GM12878 (cell line): Measurements from ENCODE around the gene PIK3R3. TPM values are rescaled to one million over a fixed set of nuclear protein-coding genes. Genes with fewer than 3 reads are reported as not detected.

Source experiments
- ATAC-seq: fragments of 200-7000 bp; cut with Tn5 transposase; 3 replicates; pipeline ENCODE4 v1.9.1; 2020; ENCODE audit warnings: mild to moderate bottlenecking, moderate library complexity
- BruUV-seq: library from RNA; stranded (reverse); fragments of 400-500 nt; replicated peaks from 2 replicates; lab custom pipeline; 2021; lab: Mats Ljungman, UMichigan
- CTCF ChIA-PET: fragments of 300-600 bp; sonication (Branson Sonifier 250); formaldehyde crosslinking; extraction: SDS; loops from one replicate; lab custom pipeline; 2021; ENCODE audit warnings: inconsistent platforms; lab: Yijun Ruan, JAX
- POLR2A ChIA-PET: fragments of 350-600 bp; formaldehyde crosslinking; extraction: SDS; loops from one replicate; lab custom pipeline; 2021; ENCODE audit warnings: inconsistent platforms; lab: Charles Lee
- RAD21 ChIA-PET: fragments of 300-600 bp; sonication (Branson Sonifier 250); formaldehyde crosslinking; loops from one replicate; lab custom pipeline; 2023; ENCODE audit warnings: antibody characterized with exemption; ENCODE audit not compliant: unreplicated experiment; lab: Charles Lee
- SMC1A ChIA-PET: fragments of 300-600 bp; sonication (Branson Sonifier 250); formaldehyde crosslinking; loops from one replicate; lab custom pipeline; 2023; ENCODE audit not compliant: unreplicated experiment, uncharacterized antibody; lab: Charles Lee
- DNase-seq: peaks from one replicate; pipeline ENCODE4 v3.0.0-alpha.2; 2011; ENCODE audit warnings: low read depth, low spot score
- FAIRE-seq: peaks from 3 replicates; lab custom pipeline; 2011; peaks lifted over from hg19 to GRCh38; lab: Jason Lieb, UNC
- H2AFZ ChIP-seq: 2 replicates; pipeline ENCODE4 v1.6.0; 2011; ENCODE audit warnings: low read depth, low read length, control low read depth; ENCODE audit not compliant: control insufficient read depth
- H3K27ac ChIP-seq: 2 replicates; pipeline ENCODE4 v1.5.1; 2011; ENCODE audit warnings: control low read depth; ENCODE audit not compliant: control insufficient read depth, insufficient read depth
- H3K27me3 ChIP-seq, 2 experiments: replicated peaks in 1 of 2; 2 replicates each; pipeline versions ENCODE4 v1.6.0 to v1.6.1; 2011; ENCODE audit warnings: low read length in 1 of 2; ENCODE audit not compliant: control insufficient read depth in 2 of 2, insufficient read depth in 2 of 2
- H3K36me3 ChIP-seq, 2 experiments: 2 replicates each; pipeline ENCODE4 v1.5.1; 2011; ENCODE audit warnings: low read length in 1 of 2; ENCODE audit not compliant: control insufficient read depth in 2 of 2, insufficient read depth in 2 of 2
- H3K4me1 ChIP-seq: 2 replicates; pipeline ENCODE4 v1.6.1; 2011; ENCODE audit warnings: mild to moderate bottlenecking, low read length, moderate library complexity, mixed read lengths; ENCODE audit not compliant: control insufficient read depth, insufficient read depth
- H3K4me2 ChIP-seq: 2 replicates; pipeline ENCODE4 v1.6.0; 2011; ENCODE audit warnings: control low read depth; ENCODE audit not compliant: control insufficient read depth, insufficient read depth
- H3K4me3 ChIP-seq: fragments of 200-600 bp; sonication (generic); 2 replicates; pipeline ENCODE4 v1.5.1; 2016
- H3K79me2 ChIP-seq: 2 replicates; pipeline ENCODE4 v1.6.0; 2011; ENCODE audit warnings: low read length; ENCODE audit not compliant: control insufficient read depth, insufficient read depth
- H3K9ac ChIP-seq: 2 replicates; pipeline ENCODE4 v1.8.0; 2011; ENCODE audit warnings: low read length, control low read depth, mixed read lengths; ENCODE audit not compliant: control insufficient read depth, insufficient read depth
- H3K9me3 ChIP-seq: replicated peaks from 3 replicates; pipeline ENCODE4 v1.5.1; 2011; ENCODE audit warnings: mild to moderate bottlenecking, low read length; ENCODE audit not compliant: control insufficient read depth, insufficient read depth
- H4K20me1 ChIP-seq: 2 replicates; pipeline ENCODE4 v1.6.0; 2011; ENCODE audit not compliant: control insufficient read depth, insufficient read depth
- BMI1 ChIP-seq: fragments of 450-650 bp; IDR thresholded peaks from 2 replicates; pipeline ENCODE4 v1.6.1; 2016; ENCODE audit warnings: mild to moderate bottlenecking, moderate library complexity, borderline replicate concordance
- NR2C1 ChIP-seq: fragments of 450-650 bp; IDR thresholded peaks from 2 replicates; pipeline ENCODE4 v1.6.1; 2017; ENCODE audit warnings: antibody characterized with exemption, mild to moderate bottlenecking, moderate library complexity
- PAX5 ChIP-seq: IDR thresholded peaks from 2 replicates; pipeline ENCODE4 v1.6.1; 2011; ENCODE audit warnings: low read depth, low read length, borderline replicate concordance
- POLR2A ChIP-seq: IDR thresholded peaks from 2 replicates; pipeline ENCODE4 v1.6.1; 2011; ENCODE audit warnings: low read depth, mild to moderate bottlenecking, low read length
- POLR2AphosphoS5 ChIP-seq: IDR thresholded peaks from 2 replicates; pipeline ENCODE4 v1.6.1; 2011; ENCODE audit warnings: mild to moderate bottlenecking, low read length, inconsistent platforms
- WGBS: methylation state at CpG from one replicate; pipeline ENCODE4 v1.1.6; 2016; ENCODE audit warnings: low lambda C conversion rate; ENCODE audit not compliant: insufficient replicate concordance, insufficient coverage; ENCODE audit errors: missing lambda C conversion rate; 5-methylcytosine and 5-hydroxymethylcytosine counted together
- in situ Hi-C: fragments of 300-500 bp; cut with MboI; formaldehyde crosslinking; loops from 9 replicates; pipeline ENCODE4 v1.14.3; 2018; ENCODE audit warnings: mixed read lengths
- intact Hi-C: fragments of 100-400 bp; cut with micrococcal nuclease; formaldehyde crosslinking; loops from one replicate; pipeline ENCODE4 v1.14.2; 2022; ENCODE audit not compliant: unreplicated experiment
- polyA plus RNA-seq, 11 experiments: library from polyadenylated mRNA; depleted of rRNA in 4 of 11; unstranded in 6 of 11; stranded (reverse) in 5 of 11; fragments of >200 nt; fragmentation: Nextera tagmentation in 4 of 11; fragmentation: Illumina TruSeq in 1 of 11; extraction: Ambion mirVana in 4 of 11; extraction: Trizol in 1 of 11; gene quantifications; 1 replicate in 1 of 11; 2 replicates in 10 of 11; pipeline versions ENCODE4 v1.2.1 to v1.2.3, GENCODE V29; 2011 to 2016; ENCODE audit warnings: inconsistent platforms in 2 of 11, missing spikeins in 2 of 11, low read depth in 1 of 11
- total RNA-seq, 4 experiments: library from RNA; depleted of rRNA in 3 of 4; stranded (reverse); fragments of >200 nt in 3 of 4; fragmentation: Illumina TruSeq in 1 of 4; extraction: Trizol in 1 of 4; gene quantifications; 2 replicates each; pipeline versions ENCODE4 v1.2.1 to v1.2.3, GENCODE V29; 2013 to 2021
- TF ChIP-seq, protein P1 (sequence below), 3 experiments: IDR thresholded peaks in 2 of 3; conservative IDR thresholded peaks in 1 of 3; 2 replicates each; pipeline ENCODE4 v1.5.1; 2011; ENCODE audit warnings: low read depth in 3 of 3, low read length in 3 of 3, mild to moderate bottlenecking in 3 of 3, control low read depth in 2 of 3, moderate library complexity in 2 of 3, inconsistent platforms in 1 of 3, mixed read lengths in 1 of 3; ENCODE audit not compliant: control insufficient read depth in 2 of 3, insufficient read depth in 1 of 3; ENCODE audit errors: extremely low read depth in 1 of 3
- TF ChIP-seq, protein P2 (sequence below): fragments of 450-650 bp; formaldehyde crosslinking; IDR thresholded peaks from 2 replicates; pipeline ENCODE4 v1.4.0; 2022; ENCODE audit warnings: mild to moderate bottlenecking, moderate library complexity
- TF ChIP-seq, protein P3 (sequence below): IDR thresholded peaks from 2 replicates; pipeline ENCODE4 v1.6.1; 2012; ENCODE audit warnings: low read depth, low read length, improper control_type of control experiment
- TF ChIP-seq, protein P4 (sequence below): fragments of 450-650 bp; conservative IDR thresholded peaks from 2 replicates; pipeline ENCODE4 v1.6.1; 2017; ENCODE audit warnings: mild to moderate bottlenecking, moderate library complexity
- TF ChIP-seq, protein P5 (sequence below): fragments of 450-650 bp; IDR thresholded peaks from 2 replicates; pipeline ENCODE4 v1.6.1; 2018; ENCODE audit warnings: borderline replicate concordance, mild to moderate bottlenecking; ENCODE audit not compliant: partially characterized antibody

PIK3R3 gene
- total and polyA plus RNA-seq, 10 of the 15 experiments (the other 5 are each of a cell fraction or from before 2014, with no cell fraction given): 4.8 to 27.0 (median 19.8) TPM

DNA sequence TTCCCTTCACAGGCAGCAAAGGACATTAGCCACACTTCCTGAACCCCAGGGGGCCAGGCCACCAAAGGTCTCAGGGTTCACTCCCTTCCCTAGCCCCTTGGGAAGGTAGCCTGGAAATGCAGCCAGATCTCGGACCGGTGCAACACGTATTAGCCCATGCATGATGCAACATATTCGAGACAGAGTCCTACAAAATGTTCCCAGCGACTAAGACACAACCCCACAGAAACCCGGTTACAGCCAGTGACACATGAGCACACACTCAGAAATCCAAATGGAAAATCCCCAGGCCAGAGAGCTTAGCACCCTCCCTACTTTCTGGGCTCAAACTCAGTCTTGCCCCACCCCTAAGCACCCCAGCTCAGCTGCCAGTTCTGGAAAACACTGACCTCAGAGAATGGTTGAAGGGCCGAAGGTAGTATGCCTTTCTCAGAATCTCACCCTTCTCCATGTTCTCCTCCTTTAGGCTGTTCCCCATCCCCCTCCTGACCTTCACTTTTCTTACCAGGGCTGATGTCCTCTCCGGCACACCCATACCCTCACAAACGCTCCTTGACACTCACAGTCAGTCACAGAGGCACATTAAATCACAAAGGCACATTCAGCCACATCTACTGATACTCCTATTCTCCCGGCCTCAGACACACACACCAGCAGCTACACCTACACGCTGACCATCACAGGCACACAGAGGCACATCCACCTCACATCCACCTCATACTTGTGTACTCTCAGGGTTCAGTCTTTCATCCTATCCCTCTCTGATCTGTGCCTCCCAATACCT lies 42.2 kb upstream of the PIK3R3 start, which contains the start of gene TSPAN1:
Gene TSPAN1, plus strand, starts transcription at position 640 of the 784 bp plus-strand sequence. CDS start 6,021 bp downstream, outside the sequence.
- intact Hi-C loops: no loop called here
- 82% methylated on average over 11 of the region's 11 CpGs for WGBS
- ChIA-PET POLR2A (interaction anchor here (0.8 to 1.8 kb wide), 3 partner anchors 10 to 40 kb away, joined by 3 to 7 read pairs (median 5); partner anchors contain the start of gene LURAP1), RAD21 (interaction anchor here (1.1 to 1.3 kb wide), 4 partner anchors 9 to 138 kb away, joined by 3 to 5 read pairs (median 4); no protein-coding TSS in a partner anchor), CTCF (interaction anchor here (0.7 to 17.5 kb wide), 7 partner anchors 9 to 137 kb away, joined by 3 to 293 read pairs (median 4); no protein-coding TSS in a partner anchor), SMC1A (interaction anchor here (1.0 to 8.0 kb wide), 8 partner anchors 11 to 137 kb away, joined by 3 to 50 read pairs (median 5); no protein-coding TSS in a partner anchor)
- no peak for DNase-seq
- no peak within 1 kb of the TSS for H3K4me2 ChIP-seq
- H3K36me3 ChIP-seq: no peaks in the 10 kb centered on the region
- in situ Hi-C loops: loop anchor here (5.0 kb wide), 2 partner anchors 53 to 137 kb away; no protein-coding TSS in a partner anchor
- FAIRE-seq: no peak
- H2AFZ ChIP-seq: no peak within 1 kb of the TSS
- ATAC-seq: no peak
- H3K4me3 ChIP-seq: no peak within 1 kb of the TSS
- H3K27me3 ChIP-seq: no peaks in the 10 kb centered on the region; a peak in 1 of 4 replicates
- H3K9me3 ChIP-seq: no peaks in the 10 kb centered on the region
- no peak within 1 kb of the TSS for H3K9ac ChIP-seq
- H3K79me2 ChIP-seq: no peaks in the 10 kb centered on the region
- no TSS peak for BruUV-seq
- H3K4me1 ChIP-seq: peaks cover 6% of the 10 kb centered on the region
- H4K20me1 ChIP-seq: no peaks in the 10 kb centered on the region
- H3K27ac ChIP-seq: no peak within 1 kb of the TSS
- TF ChIP-seq, protein P1, sequence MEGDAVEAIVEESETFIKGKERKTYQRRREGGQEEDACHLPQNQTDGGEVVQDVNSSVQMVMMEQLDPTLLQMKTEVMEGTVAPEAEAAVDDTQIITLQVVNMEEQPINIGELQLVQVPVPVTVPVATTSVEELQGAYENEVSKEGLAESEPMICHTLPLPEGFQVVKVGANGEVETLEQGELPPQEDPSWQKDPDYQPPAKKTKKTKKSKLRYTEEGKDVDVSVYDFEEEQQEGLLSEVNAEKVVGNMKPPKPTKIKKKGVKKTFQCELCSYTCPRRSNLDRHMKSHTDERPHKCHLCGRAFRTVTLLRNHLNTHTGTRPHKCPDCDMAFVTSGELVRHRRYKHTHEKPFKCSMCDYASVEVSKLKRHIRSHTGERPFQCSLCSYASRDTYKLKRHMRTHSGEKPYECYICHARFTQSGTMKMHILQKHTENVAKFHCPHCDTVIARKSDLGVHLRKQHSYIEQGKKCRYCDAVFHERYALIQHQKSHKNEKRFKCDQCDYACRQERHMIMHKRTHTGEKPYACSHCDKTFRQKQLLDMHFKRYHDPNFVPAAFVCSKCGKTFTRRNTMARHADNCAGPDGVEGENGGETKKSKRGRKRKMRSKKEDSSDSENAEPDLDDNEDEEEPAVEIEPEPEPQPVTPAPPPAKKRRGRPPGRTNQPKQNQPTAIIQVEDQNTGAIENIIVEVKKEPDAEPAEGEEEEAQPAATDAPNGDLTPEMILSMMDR (IDR thresholded peaks at IDR 0.05 in 2 of 3, conservative IDR thresholded peaks at IDR 0.05 in 1 of 3; ENCODE audit: control insufficient read depth in 2 of 3, extremely low read depth in 1 of 3, insufficient read depth in 1 of 3, low read depth in 3 of 3, low read length in 3 of 3): no peak
- no peak for TF ChIP-seq POLR2AphosphoS5
- TF ChIP-seq, protein P2, sequence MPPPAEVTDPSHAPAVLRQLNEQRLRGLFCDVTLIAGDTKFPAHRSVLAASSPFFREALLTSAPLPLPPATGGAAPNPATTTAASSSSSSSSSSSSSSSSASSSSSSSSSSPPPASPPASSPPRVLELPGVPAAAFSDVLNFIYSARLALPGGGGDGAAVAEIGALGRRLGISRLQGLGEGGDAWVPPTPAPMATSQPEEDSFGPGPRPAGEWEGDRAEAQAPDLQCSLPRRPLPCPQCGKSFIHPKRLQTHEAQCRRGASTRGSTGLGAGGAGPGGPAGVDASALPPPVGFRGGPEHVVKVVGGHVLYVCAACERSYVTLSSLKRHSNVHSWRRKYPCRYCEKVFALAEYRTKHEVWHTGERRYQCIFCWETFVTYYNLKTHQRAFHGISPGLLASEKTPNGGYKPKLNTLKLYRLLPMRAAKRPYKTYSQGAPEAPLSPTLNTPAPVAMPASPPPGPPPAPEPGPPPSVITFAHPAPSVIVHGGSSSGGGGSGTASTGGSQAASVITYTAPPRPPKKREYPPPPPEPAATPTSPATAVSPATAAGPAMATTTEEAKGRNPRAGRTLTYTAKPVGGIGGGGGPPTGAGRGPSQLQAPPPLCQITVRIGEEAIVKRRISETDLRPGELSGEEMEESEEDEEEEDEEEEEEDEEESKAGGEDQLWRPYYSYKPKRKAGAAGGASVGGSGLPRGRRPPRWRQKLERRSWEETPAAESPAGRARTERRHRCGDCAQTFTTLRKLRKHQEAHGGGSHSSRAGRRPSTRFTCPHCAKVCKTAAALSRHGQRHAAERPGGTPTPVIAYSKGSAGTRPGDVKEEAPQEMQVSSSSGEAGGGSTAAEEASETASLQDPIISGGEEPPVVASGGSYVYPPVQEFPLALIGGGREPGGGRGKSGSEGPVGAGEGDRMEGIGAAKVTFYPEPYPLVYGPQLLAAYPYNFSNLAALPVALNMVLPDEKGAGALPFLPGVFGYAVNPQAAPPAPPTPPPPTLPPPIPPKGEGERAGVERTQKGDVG: no peak
- TF ChIP-seq, protein P3, sequence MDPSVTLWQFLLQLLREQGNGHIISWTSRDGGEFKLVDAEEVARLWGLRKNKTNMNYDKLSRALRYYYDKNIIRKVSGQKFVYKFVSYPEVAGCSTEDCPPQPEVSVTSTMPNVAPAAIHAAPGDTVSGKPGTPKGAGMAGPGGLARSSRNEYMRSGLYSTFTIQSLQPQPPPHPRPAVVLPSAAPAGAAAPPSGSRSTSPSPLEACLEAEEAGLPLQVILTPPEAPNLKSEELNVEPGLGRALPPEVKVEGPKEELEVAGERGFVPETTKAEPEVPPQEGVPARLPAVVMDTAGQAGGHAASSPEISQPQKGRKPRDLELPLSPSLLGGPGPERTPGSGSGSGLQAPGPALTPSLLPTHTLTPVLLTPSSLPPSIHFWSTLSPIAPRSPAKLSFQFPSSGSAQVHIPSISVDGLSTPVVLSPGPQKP: no peak
- no peak for TF ChIP-seq NR2C1
- TF ChIP-seq BMI1: no peak
- TF ChIP-seq POLR2A: no peak
- TF ChIP-seq, protein P4, sequence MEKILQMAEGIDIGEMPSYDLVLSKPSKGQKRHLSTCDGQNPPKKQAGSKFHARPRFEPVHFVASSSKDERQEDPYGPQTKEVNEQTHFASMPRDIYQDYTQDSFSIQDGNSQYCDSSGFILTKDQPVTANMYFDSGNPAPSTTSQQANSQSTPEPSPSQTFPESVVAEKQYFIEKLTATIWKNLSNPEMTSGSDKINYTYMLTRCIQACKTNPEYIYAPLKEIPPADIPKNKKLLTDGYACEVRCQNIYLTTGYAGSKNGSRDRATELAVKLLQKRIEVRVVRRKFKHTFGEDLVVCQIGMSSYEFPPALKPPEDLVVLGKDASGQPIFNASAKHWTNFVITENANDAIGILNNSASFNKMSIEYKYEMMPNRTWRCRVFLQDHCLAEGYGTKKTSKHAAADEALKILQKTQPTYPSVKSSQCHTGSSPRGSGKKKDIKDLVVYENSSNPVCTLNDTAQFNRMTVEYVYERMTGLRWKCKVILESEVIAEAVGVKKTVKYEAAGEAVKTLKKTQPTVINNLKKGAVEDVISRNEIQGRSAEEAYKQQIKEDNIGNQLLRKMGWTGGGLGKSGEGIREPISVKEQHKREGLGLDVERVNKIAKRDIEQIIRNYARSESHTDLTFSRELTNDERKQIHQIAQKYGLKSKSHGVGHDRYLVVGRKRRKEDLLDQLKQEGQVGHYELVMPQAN: no peak
- no peak for TF ChIP-seq PAX5
- TF ChIP-seq, protein P5, sequence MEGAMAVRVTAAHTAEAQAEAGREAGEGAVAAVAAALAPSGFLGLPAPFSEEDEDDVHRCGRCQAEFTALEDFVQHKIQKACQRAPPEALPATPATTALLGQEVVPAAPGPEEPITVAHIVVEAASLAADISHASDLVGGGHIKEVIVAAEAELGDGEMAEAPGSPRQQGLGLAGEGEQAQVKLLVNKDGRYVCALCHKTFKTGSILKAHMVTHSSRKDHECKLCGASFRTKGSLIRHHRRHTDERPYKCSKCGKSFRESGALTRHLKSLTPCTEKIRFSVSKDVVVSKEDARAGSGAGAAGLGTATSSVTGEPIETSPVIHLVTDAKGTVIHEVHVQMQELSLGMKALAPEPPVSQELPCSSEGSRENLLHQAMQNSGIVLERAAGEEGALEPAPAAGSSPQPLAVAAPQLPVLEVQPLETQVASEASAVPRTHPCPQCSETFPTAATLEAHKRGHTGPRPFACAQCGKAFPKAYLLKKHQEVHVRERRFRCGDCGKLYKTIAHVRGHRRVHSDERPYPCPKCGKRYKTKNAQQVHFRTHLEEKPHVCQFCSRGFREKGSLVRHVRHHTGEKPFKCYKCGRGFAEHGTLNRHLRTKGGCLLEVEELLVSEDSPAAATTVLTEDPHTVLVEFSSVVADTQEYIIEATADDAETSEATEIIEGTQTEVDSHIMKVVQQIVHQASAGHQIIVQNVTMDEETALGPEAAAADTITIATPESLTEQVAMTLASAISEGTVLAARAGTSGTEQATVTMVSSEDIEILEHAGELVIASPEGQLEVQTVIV: no peak
